Measurements from ENCODE around the gene TDRD1. TPM values are rescaled to one million over a fixed set of nuclear protein-coding genes. Genes with fewer than 3 reads are reported as not detected.

TDRD1 gene
- total RNA-seq, 1 donor from 2014 or later, result 2.1 TPM

GRCh38 chr10:114221235-114221634, 42.1 kb downstream of the TDRD1 start:
- DNase-seq (ENCODE audit: low read depth) (no peak), FAIRE-seq (no peak)
- H3K36me3 ChIP-seq (ENCODE audit: control insufficient read depth, insufficient read depth, low read length), result no peaks in the 10 kb centered on the region
- H3K27me3 ChIP-seq (ENCODE audit: control insufficient read depth, insufficient read depth, low read length), result no peaks in the 10 kb centered on the region
- TF ChIP-seq CTCF (IDR thresholded peaks at IDR 0.05; ENCODE audit: insufficient read depth, low read length, severe bottlenecking), result no peak
- H3K4me3 ChIP-seq (ENCODE audit: low read depth, low read length), result no peak overlapping the region

GRCh38 chr10:114223066-114223465, 43.9 kb downstream of the TDRD1 start:
- no peaks in the 10 kb centered on the region for H3K36me3 ChIP-seq (ENCODE audit: control insufficient read depth, insufficient read depth, low read length)
- DNase-seq (ENCODE audit: low read depth), result no peak
- no peaks in the 10 kb centered on the region for H3K27me3 ChIP-seq (ENCODE audit: control insufficient read depth, insufficient read depth, low read length)
- FAIRE-seq, result no peak
- TF ChIP-seq CTCF (IDR thresholded peaks at IDR 0.05; ENCODE audit: insufficient read depth, low read length, severe bottlenecking), result no peak
- H3K4me3 ChIP-seq (ENCODE audit: low read depth, low read length), result no peak overlapping the region

GRCh38 chr10:114228156-114228555, 49.0 kb downstream of the TDRD1 start:
- Histone ChIP-seq H3K4me3 (ENCODE audit: low read depth, low read length) (no peak overlapping the region), H3K27me3 (ENCODE audit: control insufficient read depth, insufficient read depth, low read length) (no peaks in the 10 kb centered on the region), H3K36me3 (ENCODE audit: control insufficient read depth, insufficient read depth, low read length) (no peaks in the 10 kb centered on the region)
- no peak for TF ChIP-seq CTCF (IDR thresholded peaks at IDR 0.05; ENCODE audit: insufficient read depth, low read length, severe bottlenecking)
- FAIRE-seq, result no peak
- no peak for DNase-seq (ENCODE audit: low read depth)

- no peak for TF ChIP-seq CTCF (IDR thresholded peaks at IDR 0.05; ENCODE audit: insufficient read depth, low read length, severe bottlenecking)
- Histone ChIP-seq H3K27me3 (ENCODE audit: control insufficient read depth, insufficient read depth, low read length) (no peaks in the 10 kb centered on the region), H3K4me3 (ENCODE audit: low read depth, low read length) (no peak overlapping the region), H3K36me3 (ENCODE audit: control insufficient read depth, insufficient read depth, low read length) (no peaks in the 10 kb centered on the region)
- no peak for DNase-seq (ENCODE audit: low read depth)
- FAIRE-seq, result no peak
These were observed 53.5 kb downstream of the TDRD1 start for GRCh38 chr10:114232561-114233176.

- TF ChIP-seq CTCF (IDR thresholded peaks at IDR 0.05; ENCODE audit: insufficient read depth, low read length, severe bottlenecking), result no peak
- FAIRE-seq (no peak), DNase-seq (ENCODE audit: low read depth) (no peak)
- Histone ChIP-seq H3K27me3 (ENCODE audit: control insufficient read depth, insufficient read depth, low read length) (no peaks in the 10 kb centered on the region), H3K4me3 (ENCODE audit: low read depth, low read length) (no peak overlapping the region), H3K36me3 (ENCODE audit: control insufficient read depth, insufficient read depth, low read length) (no peaks in the 10 kb centered on the region)
These were observed 54.3 kb downstream of the TDRD1 start for GRCh38 chr10:114233482-114233881.

- Histone ChIP-seq H3K36me3 (ENCODE audit: control insufficient read depth, insufficient read depth, low read length) (no peaks in the 10 kb centered on the region), H3K4me3 (ENCODE audit: low read depth, low read length) (no peak overlapping the region), H3K27me3 (ENCODE audit: control insufficient read depth, insufficient read depth, low read length) (no peaks in the 10 kb centered on the region)
- FAIRE-seq (no peak), DNase-seq (ENCODE audit: low read depth) (no peak)
- TF ChIP-seq CTCF (IDR thresholded peaks at IDR 0.05; ENCODE audit: insufficient read depth, low read length, severe bottlenecking), result no peak
These were observed 55.0 kb downstream of the TDRD1 start for GRCh38 chr10:114234132-114234531.
